Measurements from ENCODE around the gene CYTH2.
A peak's percentile ranks its signal among the peaks of the same experiment; 100 is the strongest.
"Not testable (repeated sequence)": the region's sequence is repeated elsewhere in the genome, so short reads cannot be mapped to it uniquely, and the experiment has no call there.

Gene CYTH2

DNA sequence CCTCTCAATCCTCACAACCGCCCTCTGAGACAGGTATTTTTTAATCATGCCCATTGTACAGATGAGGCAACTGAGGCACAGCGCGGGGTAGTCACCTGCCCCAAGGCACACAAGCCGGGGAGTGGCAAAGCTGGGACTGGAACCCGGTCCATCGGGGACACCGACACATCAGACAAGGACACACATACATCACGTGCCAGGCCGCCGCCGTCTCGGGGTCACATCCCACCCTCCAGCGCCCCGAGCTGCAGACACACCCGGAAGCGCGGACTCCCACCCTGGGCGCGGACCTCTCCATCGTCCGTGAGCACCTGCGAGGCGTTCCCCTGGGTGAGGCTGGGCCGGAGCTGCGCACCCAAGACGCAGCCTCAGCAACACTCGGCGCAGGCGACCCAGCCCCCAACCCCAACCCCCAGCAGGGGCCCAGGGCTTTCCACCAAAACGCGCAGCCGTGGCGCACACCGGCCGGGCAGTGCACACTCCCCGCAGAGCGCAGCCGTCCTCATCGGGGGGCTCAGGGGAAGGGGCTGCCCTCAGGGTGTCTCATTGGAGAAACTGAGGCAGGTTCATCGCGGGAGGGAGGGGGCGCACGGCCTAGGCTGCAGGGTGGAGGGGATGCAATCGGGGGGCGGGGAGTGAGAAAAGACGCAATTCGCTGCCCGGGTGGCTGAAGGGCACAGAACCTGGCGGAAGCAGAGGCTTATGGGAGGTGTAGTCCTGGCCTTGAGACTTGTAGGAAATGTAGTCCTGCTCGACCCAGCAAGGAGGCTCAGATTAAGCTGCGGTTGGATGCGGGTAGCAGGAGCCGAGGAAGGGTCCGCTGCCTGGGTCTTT is 44.3 kb downstream of the CYTH2 start:
- DNase-seq = peak; percentile 46

- DNase-seq = no peak
Measured at GRCh38 chr19:48514123-48514458, 44.9 kb downstream of the CYTH2 start.

DNA sequence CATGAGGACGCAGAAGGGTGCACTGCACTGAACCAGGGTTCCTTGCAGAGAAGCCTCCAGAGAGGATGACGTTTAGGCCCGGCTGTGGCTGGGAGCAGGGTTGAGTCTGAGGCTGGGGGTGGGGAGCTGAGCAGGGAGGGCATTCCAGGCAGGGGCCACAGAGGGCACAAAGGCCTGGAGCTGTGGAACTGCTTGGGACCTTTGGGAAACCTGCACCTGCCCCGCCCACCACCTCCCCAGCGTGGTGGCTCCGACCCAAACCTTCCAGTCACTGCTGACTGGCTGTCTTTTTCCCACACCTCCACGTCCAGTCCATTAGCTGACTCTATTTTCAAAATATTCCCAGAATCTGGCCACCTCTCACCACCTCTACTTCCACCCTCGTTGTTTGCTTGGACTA is 47.4 kb downstream of the CYTH2 start:
- DNase-seq = no peak

DNA sequence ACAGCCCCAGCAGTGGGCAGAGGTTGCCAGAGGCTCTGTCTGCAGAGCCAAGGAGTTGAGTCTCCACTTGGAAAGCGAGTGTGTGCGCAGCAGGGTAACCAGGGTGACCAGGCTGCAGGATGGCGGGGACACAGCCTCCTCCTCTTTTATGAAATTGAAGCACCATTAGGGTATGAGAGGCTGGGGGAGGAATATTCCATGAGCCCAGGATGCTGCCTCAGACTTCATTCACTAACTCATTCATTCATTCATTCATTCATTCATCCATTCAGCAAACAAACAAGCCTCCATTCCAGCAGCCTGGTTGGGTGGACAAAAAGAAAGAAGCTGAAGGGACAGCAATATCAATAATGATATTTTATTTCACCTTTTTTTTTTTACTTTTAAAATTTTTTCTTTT is 49.0 kb downstream of the CYTH2 start:
- DNase-seq = no peak

DNA sequence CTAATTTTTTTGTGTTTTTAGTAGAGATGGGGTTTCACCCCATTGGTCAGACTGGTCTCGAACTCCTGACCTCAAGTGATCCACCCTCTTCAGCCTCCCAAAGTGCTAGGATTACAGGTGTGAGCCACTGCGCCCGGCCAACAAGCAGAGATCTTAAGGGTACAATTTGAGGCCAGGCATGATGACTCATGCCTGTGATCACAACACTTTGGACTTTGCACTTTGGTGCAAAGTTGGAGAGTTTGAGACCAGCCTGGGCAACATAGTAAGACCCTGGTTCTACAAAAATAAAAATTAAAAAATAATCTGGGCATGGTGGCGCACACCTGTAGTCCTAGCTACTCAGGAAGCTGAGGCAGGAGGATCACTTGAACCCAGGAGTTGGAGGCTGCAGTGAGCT is 50.3 kb downstream of the CYTH2 start:
- DNase-seq = not testable (repeated sequence)

- DNase-seq = no peak
Measured at GRCh38 chr19:48520134-48520533, 51.0 kb downstream of the CYTH2 start.

DNA sequence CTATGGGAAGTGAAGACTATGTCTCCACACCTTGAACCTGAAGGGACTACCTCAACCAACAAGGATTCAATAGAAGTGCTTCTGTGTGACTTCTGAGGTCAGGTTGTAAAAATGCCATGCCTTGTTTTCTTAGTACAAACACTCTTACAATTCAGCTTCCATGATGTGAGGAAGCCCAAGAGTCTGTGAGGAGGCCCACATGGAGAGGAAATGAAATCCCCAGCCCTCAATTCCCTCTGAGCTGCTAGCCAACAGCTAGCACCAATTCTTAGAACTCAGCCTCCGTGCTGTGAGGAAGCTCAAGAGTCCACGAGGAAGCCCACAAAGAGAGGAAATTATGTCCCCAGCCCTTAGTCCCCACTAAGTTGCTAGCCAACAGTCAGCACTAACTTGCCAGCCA is 55.1 kb downstream of the CYTH2 start:
- no peak for DNase-seq

DNA sequence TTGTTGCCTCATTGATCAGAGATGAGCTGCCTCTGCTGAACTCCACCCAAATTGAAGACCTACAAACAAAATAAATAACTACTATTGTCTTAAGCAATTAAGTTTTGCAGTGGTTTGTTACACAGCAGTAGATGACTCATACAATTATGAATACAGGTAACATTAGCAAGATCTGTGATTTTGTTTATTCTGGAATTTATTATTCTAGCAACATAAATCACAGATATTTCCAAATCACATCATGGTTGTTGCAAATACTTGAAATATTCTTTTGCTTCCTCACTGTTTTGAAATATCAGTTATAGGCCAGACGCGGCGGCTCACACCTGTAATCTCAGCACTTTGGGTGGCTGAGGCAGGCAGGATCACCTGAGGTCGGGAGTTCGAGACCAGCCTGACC is 55.6 kb downstream of the CYTH2 start:
- no peak for DNase-seq

DNA sequence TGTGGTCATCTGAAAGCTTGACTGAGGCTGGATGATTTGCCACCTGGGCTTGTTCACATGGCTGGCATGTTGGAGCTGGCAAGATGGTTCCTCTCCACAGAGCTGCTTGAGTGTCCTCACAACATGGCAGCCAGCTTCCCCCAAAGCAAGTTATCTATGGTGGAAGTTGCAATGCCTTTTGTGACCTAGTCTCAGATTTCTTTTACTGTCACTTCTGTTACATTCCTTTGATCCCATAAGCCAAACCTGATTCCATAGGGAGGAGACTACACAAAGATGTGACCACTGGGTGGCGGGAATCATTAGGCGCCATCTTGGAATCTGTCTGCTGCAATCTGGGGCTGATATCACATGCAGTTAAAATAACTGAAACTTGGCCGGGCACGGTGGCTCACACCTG is 60.0 kb downstream of the CYTH2 start:
- DNase-seq = no peak

GRCh38 chr19:48530066-48530720 is 61.0 kb downstream of the CYTH2 start:
- DNase-seq = no peak

DNA sequence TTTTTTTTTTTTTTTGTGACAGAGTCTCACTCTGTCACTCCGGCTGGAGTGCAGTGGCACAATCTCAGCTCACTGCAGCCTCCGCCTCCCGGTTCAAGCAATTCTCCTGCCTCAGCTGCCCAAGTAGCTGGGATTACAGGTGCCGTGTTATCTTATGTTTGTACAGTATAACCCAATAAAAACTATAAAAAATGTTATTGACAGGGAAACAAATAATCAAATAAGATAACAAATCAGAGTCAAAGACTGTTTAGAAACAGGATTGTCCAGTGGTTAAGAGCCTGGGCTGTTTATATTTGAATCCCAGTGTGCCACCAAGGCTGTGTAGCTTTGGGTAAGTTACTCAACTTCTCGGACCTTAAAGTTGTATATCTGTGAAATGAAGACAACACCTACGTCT is 61.6 kb downstream of the CYTH2 start:
- DNase-seq = no peak
